K562 (cell line): Measurements from ENCODE around the gene MEIS2. TPM values are rescaled to one million over a fixed set of nuclear protein-coding genes. Genes with fewer than 3 reads are reported as not detected.
A peak's percentile ranks its signal among the peaks of the same experiment; 100 is the strongest.

Experiments used
- CEBPG ChIP-seq, 3 experiments: fragments of 200-800 bp in 1 of 3; sonication (Bioruptor generic) in 1 of 3; sonication (generic) in 1 of 3; formaldehyde crosslinking in 1 of 3; IDR thresholded peaks in 2 of 3; conservative IDR thresholded peaks in 1 of 3; 2 replicates each; pipeline versions ENCODE4 v1.6.1 to v1.8.0; 2016 to 2022; ENCODE audit warnings: missing compliant biosample characterization in 2 of 3, missing genetic modification characterization in 2 of 3, mild to moderate bottlenecking in 1 of 3, missing genetic modification reagents in 1 of 3
- FOXJ2 ChIP-seq: fragments of 200-800 bp; sonication (Bioruptor generic); IDR thresholded peaks from 2 replicates; pipeline ENCODE4 v1.6.1; 2016; ENCODE audit warnings: missing genetic modification characterization, missing compliant biosample characterization
- HSF4 ChIP-seq: fragments of 250-450 bp; sonication (Bioruptor Pico); IDR thresholded peaks from 2 replicates; pipeline ENCODE4 v2.1.2; 2022; ENCODE audit warnings: mild to moderate bottlenecking, moderate library complexity, borderline replicate concordance
- MAFK ChIP-seq: IDR thresholded peaks from 2 replicates; pipeline ENCODE4 v1.6.1; 2011; ENCODE audit warnings: low read length, improper control_type of control experiment
- RBM15 ChIP-seq: fragments of 200-400 bp; formaldehyde crosslinking; IDR thresholded peaks from 2 replicates; pipeline ENCODE4 v1.6.1; 2018; ENCODE audit warnings: mild to moderate bottlenecking, low read length, moderate library complexity; ENCODE audit not compliant: insufficient read depth
- SUPT5H ChIP-seq: fragments of 450-650 bp; IDR thresholded peaks from 2 replicates; pipeline ENCODE4 v1.6.1; 2016
- WHSC1 ChIP-seq: IDR thresholded peaks from one replicate; pipeline ENCODE4 v1.6.1; 2012; ENCODE audit warnings: low read length, control low read depth, inconsistent platforms
- polyA plus RNA-seq, 8 experiments: library from polyadenylated mRNA; depleted of rRNA in 4 of 8; stranded (reverse) in 5 of 8; unstranded in 3 of 8; fragments of >200 nt; fragmentation: Nextera tagmentation in 2 of 8; fragmentation: Illumina TruSeq in 1 of 8; extraction: Ambion mirVana in 2 of 8; extraction: Trizol in 1 of 8; gene quantifications; 2 replicates each; pipeline versions ENCODE4 v1.2.1 to v1.2.3, GENCODE V29; 2011 to 2014; ENCODE audit warnings: inconsistent platforms in 1 of 8, missing spikeins in 1 of 8
- total RNA-seq, 7 experiments: library from RNA; depleted of rRNA in 6 of 7; stranded (reverse); fragments of >200 nt in 6 of 7; fragmentation: Illumina TruSeq in 2 of 7; extraction: Trizol in 2 of 7; gene quantifications; 2 replicates each; pipeline versions ENCODE4 v1.2.1 to v1.2.3, GENCODE V29; 2011 to 2021; ENCODE audit warnings: low replicate concordance in 1 of 7
- TF ChIP-seq, protein P1 (sequence below), 2 experiments: fragments of 450-650 bp in 1 of 2; sonication (generic) in 1 of 2; formaldehyde crosslinking in 1 of 2; IDR thresholded peaks; 2 replicates each; pipeline versions ENCODE4 v1.7.1 to v1.9.0; 2016 to 2022; ENCODE audit warnings: inconsistent platforms in 1 of 2, mild to moderate bottlenecking in 1 of 2, missing genetic modification reagents in 1 of 2
- TF ChIP-seq, protein P2 (sequence below), 2 experiments: IDR thresholded peaks; 2 replicates each; pipeline ENCODE4 v1.6.1; 2012; ENCODE audit warnings: improper control_type of control experiment in 2 of 2, low read depth in 2 of 2, low read length in 2 of 2, borderline replicate concordance in 1 of 2

MEIS2 gene
- total and polyA plus RNA-seq, 9 of the 15 experiments (the other 6 are each of a cell fraction or from before 2014, with no cell fraction given), result 7.5 to 64.2 (median 22.3) TPM

DNA sequence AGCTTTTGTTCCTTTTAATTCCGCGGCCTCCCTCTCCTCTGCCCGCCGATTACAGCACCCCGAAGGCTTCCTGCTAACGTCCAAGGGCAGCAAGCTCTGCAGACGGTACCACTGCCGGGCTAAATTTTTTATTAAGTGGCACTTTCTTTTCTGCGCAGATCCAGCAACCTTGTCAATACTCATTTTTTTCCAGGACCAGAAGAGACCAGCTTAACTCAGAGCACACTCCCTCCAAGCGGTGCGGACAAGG is 542 bp upstream of the MEIS2 start (continued):
- TF ChIP-seq, protein P1, sequence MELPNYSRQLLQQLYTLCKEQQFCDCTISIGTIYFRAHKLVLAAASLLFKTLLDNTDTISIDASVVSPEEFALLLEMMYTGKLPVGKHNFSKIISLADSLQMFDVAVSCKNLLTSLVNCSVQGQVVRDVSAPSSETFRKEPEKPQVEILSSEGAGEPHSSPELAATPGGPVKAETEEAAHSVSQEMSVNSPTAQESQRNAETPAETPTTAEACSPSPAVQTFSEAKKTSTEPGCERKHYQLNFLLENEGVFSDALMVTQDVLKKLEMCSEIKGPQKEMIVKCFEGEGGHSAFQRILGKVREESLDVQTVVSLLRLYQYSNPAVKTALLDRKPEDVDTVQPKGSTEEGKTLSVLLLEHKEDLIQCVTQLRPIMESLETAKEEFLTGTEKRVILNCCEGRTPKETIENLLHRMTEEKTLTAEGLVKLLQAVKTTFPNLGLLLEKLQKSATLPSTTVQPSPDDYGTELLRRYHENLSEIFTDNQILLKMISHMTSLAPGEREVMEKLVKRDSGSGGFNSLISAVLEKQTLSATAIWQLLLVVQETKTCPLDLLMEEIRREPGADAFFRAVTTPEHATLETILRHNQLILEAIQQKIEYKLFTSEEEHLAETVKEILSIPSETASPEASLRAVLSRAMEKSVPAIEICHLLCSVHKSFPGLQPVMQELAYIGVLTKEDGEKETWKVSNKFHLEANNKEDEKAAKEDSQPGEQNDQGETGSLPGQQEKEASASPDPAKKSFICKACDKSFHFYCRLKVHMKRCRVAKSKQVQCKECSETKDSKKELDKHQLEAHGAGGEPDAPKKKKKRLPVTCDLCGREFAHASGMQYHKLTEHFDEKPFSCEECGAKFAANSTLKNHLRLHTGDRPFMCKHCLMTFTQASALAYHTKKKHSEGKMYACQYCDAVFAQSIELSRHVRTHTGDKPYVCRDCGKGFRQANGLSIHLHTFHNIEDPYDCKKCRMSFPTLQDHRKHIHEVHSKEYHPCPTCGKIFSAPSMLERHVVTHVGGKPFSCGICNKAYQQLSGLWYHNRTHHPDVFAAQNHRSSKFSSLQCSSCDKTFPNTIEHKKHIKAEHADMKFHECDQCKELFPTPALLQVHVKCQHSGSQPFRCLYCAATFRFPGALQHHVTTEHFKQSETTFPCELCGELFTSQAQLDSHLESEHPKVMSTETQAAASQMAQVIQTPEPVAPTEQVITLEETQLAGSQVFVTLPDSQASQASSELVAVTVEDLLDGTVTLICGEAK (IDR thresholded peaks at IDR 0.05), result 0 out of 2 replicates have a peak, but pooled peaks have one; percentile 44
- TF ChIP-seq, protein P1 (CRISPR knock-in tag; IDR thresholded peaks at IDR 0.05), result no peak
- TF ChIP-seq RBM15 (no peak), WHSC1 (no peak), FOXJ2 (tag) (no peak), HSF4 (no peak), SUPT5H (0 out of 2 replicates have a peak, but pooled peaks have one; percentile 24), MAFK (no peak), CEBPG (CRISPR knock-in tag; IDR thresholded peaks at IDR 0.05) (no peak), CEBPG (tag; conservative IDR thresholded peaks at IDR 0.05 in 1 of 2, IDR thresholded peaks at IDR 0.05 in 1 of 2) (no peak)
- TF ChIP-seq, protein P2, sequence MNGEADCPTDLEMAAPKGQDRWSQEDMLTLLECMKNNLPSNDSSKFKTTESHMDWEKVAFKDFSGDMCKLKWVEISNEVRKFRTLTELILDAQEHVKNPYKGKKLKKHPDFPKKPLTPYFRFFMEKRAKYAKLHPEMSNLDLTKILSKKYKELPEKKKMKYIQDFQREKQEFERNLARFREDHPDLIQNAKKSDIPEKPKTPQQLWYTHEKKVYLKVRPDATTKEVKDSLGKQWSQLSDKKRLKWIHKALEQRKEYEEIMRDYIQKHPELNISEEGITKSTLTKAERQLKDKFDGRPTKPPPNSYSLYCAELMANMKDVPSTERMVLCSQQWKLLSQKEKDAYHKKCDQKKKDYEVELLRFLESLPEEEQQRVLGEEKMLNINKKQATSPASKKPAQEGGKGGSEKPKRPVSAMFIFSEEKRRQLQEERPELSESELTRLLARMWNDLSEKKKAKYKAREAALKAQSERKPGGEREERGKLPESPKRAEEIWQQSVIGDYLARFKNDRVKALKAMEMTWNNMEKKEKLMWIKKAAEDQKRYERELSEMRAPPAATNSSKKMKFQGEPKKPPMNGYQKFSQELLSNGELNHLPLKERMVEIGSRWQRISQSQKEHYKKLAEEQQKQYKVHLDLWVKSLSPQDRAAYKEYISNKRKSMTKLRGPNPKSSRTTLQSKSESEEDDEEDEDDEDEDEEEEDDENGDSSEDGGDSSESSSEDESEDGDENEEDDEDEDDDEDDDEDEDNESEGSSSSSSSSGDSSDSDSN (IDR thresholded peaks at IDR 0.05; ENCODE audit: borderline replicate concordance in 1 of 2, low read depth in 2 of 2, low read length in 2 of 2), result 0 out of 4 replicates have a peak, but pooled peaks of 1 of the 2 experiments have one; percentile 47
